ENCODE data around the gene SIAH1. TPM values are rescaled to one million over a fixed set of nuclear protein-coding genes. Genes with fewer than 3 reads are reported as not detected.

Gene SIAH1
- total and polyA plus RNA-seq, 9 of the 15 experiments (the other 6 are each of a cell fraction or from before 2014, with no cell fraction given) = 4.1 to 14.3 (median 12.5) TPM

GRCh38 chr16:48385253-48386150, at the start of gene SIAH1 (continued):
- no peak for TF ChIP-seq E2F8 (IDR thresholded peaks at IDR 0.05; ENCODE audit: low read depth, partially characterized antibody)
- no peak for TF ChIP-seq PHB (CRISPR knock-in tag; IDR thresholded peaks at IDR 0.05)
- TF ChIP-seq ZNF507 (tag; conservative IDR thresholded peaks at IDR 0.05) = no peak
- no peak for TF ChIP-seq PYGO2 (tag; IDR thresholded peaks at IDR 0.05)
- no peak for TF ChIP-seq ZNF239 (CRISPR knock-in tag; IDR thresholded peaks at IDR 0.05)
- TF ChIP-seq ZNF449 (CRISPR knock-in tag; IDR thresholded peaks at IDR 0.05) = peak; percentile 61; the same call in 1 of the 2 replicates
- no peak for TF ChIP-seq ZNF444 (CRISPR knock-in tag; IDR thresholded peaks at IDR 0.05)
- no peak for TF ChIP-seq MTA2 (IDR thresholded peaks at IDR 0.05; ENCODE audit: low read depth)
- TF ChIP-seq, protein P1, sequence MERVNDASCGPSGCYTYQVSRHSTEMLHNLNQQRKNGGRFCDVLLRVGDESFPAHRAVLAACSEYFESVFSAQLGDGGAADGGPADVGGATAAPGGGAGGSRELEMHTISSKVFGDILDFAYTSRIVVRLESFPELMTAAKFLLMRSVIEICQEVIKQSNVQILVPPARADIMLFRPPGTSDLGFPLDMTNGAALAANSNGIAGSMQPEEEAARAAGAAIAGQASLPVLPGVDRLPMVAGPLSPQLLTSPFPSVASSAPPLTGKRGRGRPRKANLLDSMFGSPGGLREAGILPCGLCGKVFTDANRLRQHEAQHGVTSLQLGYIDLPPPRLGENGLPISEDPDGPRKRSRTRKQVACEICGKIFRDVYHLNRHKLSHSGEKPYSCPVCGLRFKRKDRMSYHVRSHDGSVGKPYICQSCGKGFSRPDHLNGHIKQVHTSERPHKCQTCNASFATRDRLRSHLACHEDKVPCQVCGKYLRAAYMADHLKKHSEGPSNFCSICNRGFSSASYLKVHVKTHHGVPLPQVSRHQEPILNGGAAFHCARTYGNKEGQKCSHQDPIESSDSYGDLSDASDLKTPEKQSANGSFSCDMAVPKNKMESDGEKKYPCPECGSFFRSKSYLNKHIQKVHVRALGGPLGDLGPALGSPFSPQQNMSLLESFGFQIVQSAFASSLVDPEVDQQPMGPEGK (CRISPR knock-in tag; IDR thresholded peaks at IDR 0.05; ENCODE audit: borderline replicate concordance) = no peak
- TF ChIP-seq TFAM (CRISPR knock-in tag; conservative IDR thresholded peaks at IDR 0.05) = no peak
- TF ChIP-seq SRF (CRISPR knock-in tag; IDR thresholded peaks at IDR 0.05) = no peak
- peak; percentile 74 for TF ChIP-seq SUPT5H (IDR thresholded peaks at IDR 0.05)
- no peak for TF ChIP-seq FOXP4 (CRISPR knock-in tag; IDR thresholded peaks at IDR 0.05; ENCODE audit: borderline replicate concordance)
- TF ChIP-seq ZNF41 (CRISPR knock-in tag; conservative IDR thresholded peaks at IDR 0.05) = no peak
- no peak for TF ChIP-seq XRCC3 (IDR thresholded peaks at IDR 0.05)
- TF ChIP-seq MXI1 (IDR thresholded peaks at IDR 0.05; ENCODE audit: low read depth, low read length) = no peak
- no peak for TF ChIP-seq MCM2 (IDR thresholded peaks at IDR 0.05; ENCODE audit: low read depth)
- TF ChIP-seq TEAD1 (CRISPR knock-in tag; IDR thresholded peaks at IDR 0.05) = no peak
- peak; percentile 55 for TF ChIP-seq MAX (CRISPR knock-in tag; IDR thresholded peaks at IDR 0.05)
- no peak for TF ChIP-seq ELF4 (CRISPR knock-in tag; IDR thresholded peaks at IDR 0.05)

All from K562 (cell line).